Measurements from ENCODE around the gene TMEM140.

GRCh38 chr7:135151132-135151531 is 3.3 kb downstream of the TMEM140 start:
- no peak for TF ChIP-seq EGR1 (conservative IDR thresholded peaks at IDR 0.05)
- TF ChIP-seq HDAC6 (IDR thresholded peaks at IDR 0.05; ENCODE audit: low read depth, low read length), result no peak
- TF ChIP-seq ZBED1 (IDR thresholded peaks at IDR 0.05), result no peak
- no peak for TF ChIP-seq MAFF (IDR thresholded peaks at IDR 0.05; ENCODE audit: low read length)
- TF ChIP-seq ZNF785 (CRISPR knock-in tag; IDR thresholded peaks at IDR 0.05), result no peak
- no peak for TF ChIP-seq POLR2A (conservative IDR thresholded peaks at IDR 0.05)
- TF ChIP-seq, protein P1, sequence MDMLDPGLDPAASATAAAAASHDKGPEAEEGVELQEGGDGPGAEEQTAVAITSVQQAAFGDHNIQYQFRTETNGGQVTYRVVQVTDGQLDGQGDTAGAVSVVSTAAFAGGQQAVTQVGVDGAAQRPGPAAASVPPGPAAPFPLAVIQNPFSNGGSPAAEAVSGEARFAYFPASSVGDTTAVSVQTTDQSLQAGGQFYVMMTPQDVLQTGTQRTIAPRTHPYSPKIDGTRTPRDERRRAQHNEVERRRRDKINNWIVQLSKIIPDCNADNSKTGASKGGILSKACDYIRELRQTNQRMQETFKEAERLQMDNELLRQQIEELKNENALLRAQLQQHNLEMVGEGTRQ (CRISPR knock-in tag; IDR thresholded peaks at IDR 0.05), result no peak
- TF ChIP-seq POLR2AphosphoS5 (IDR thresholded peaks at IDR 0.05; ENCODE audit: control insufficient read depth, insufficient read depth, low read depth, low read length), result no peak
- no peak for TF ChIP-seq TCF7L2 (IDR thresholded peaks at IDR 0.05; ENCODE audit: low read depth, low read length)
- no peak for TF ChIP-seq SNIP1 (IDR thresholded peaks at IDR 0.05; ENCODE audit: low read depth)
- TF ChIP-seq KHSRP (IDR thresholded peaks at IDR 0.05), result no peak
- no peak for TF ChIP-seq CTCF (IDR thresholded peaks at IDR 0.05 in 2 of 3, conservative IDR thresholded peaks at IDR 0.05 in 1 of 3; ENCODE audit: insufficient read depth in 2 of 3, low read depth in 1 of 3, low read length in 3 of 3)
- no peak for TF ChIP-seq SP1 (CRISPR knock-in tag; IDR thresholded peaks at IDR 0.05)
- TF ChIP-seq ZBTB7A (IDR thresholded peaks at IDR 0.05; ENCODE audit: borderline replicate concordance, control insufficient read depth, low read depth, low read length), result no peak

Measured in K562 (cell line).